Measurements from ENCODE around the gene CSNK2B.

CSNK2B gene

DNA sequence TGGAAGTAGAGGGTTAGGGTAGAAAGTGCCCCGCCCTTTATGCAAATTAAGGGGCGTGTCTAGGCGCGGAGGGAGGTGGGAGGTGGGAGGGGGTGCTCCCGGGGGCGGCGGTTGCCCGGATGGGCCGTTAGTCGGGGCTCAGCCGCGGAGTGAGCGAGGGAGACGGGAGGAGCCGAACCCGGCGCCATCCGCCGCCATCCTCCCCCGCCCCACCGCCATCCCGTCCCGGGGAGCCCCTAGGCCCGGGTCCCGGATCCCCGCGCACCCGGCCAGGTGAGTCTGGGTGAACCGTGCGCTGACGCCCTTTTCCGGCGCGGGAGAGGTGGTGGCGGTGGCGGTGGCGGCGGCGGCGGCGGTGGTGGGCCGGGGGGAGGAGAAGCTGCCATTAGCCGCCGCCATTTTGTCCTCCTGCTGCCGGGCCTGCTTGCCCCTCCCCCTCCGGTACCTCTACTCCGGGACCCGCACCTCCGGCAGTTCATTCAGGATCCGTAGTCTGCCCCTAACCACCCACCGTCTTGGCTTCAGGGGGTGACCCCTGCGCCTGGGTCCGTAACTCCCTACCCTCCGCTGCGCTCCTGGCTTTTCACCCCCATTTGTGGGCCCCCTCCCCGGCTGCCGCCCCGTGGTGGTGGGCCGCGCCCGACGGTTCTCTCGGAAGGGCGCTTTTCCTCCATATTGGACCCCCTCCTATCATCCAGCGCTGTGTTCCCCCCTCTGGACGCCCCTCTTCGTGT, 45.1 kb upstream of the CSNK2B start, which contains the start of gene PRRC2A (continued):
- TF ChIP-seq MZF1 (tag by site-specific recombination; IDR thresholded peaks at IDR 0.05; ENCODE audit: borderline replicate concordance) (no peak; the same call in 1 of the 2 replicates), ZNF157 (tag by site-specific recombination; IDR thresholded peaks at IDR 0.05) (0 out of 2 replicates have a peak, but pooled peaks have one; percentile 6), WT1 (tag by site-specific recombination; IDR thresholded peaks at IDR 0.05) (peak; percentile 70; the same call in 1 of the 2 replicates), ZNF560 (tag by site-specific recombination; IDR thresholded peaks at IDR 0.05; ENCODE audit: borderline replicate concordance) (no peak), TCF7L2 (IDR thresholded peaks at IDR 0.05; ENCODE audit: borderline replicate concordance, low read depth, low read length) (no peak), ZNF785 (tag by site-specific recombination; IDR thresholded peaks at IDR 0.05) (peak; percentile 60; the same call in 1 of the 2 replicates), ZNF677 (tag by site-specific recombination; IDR thresholded peaks at IDR 0.05) (no peak), ZBTB1 (tag by site-specific recombination; IDR thresholded peaks at IDR 0.05) (no peak), RBAK (tag by site-specific recombination; IDR thresholded peaks at IDR 0.05) (no peak), ZFP37 (tag by site-specific recombination; IDR thresholded peaks at IDR 0.05) (peak; percentile 95), ZNF843 (tag by site-specific recombination; IDR thresholded peaks at IDR 0.05) (no peak; the same call in 1 of the 2 replicates), ZNF223 (tag by site-specific recombination; IDR thresholded peaks at IDR 0.05) (peak; percentile 27; the same call in 1 of the 2 replicates), ZNF530 (tag by site-specific recombination; IDR thresholded peaks at IDR 0.05; ENCODE audit: low read depth) (no peak), ZNF426 (tag by site-specific recombination; IDR thresholded peaks at IDR 0.05) (0 out of 2 replicates have a peak, but pooled peaks have one; percentile 3), YY1 (tag by site-specific recombination; IDR thresholded peaks at IDR 0.05) (peak; percentile 99), ZNF174 (tag by site-specific recombination; IDR thresholded peaks at IDR 0.05) (no peak), PRDM1 (tag by site-specific recombination; IDR thresholded peaks at IDR 0.05) (no peak), ZNF121 (tag by site-specific recombination; IDR thresholded peaks at IDR 0.05) (0 out of 2 replicates have a peak, but pooled peaks have one; percentile 77), ZNF571 (tag by site-specific recombination; IDR thresholded peaks at IDR 0.05) (no peak), ZNF404 (tag by site-specific recombination; IDR thresholded peaks at IDR 0.05) (no peak), OSR2 (tag by site-specific recombination; IDR thresholded peaks at IDR 0.05) (peak; percentile 55; the same call in 1 of the 2 replicates), SP3 (tag by site-specific recombination; IDR thresholded peaks at IDR 0.05) (peak; percentile 84), HOXD13 (CRISPR knock-in tag; IDR thresholded peaks at IDR 0.05; ENCODE audit: borderline replicate concordance) (no peak), ZNF600 (tag by site-specific recombination; IDR thresholded peaks at IDR 0.05) (peak; percentile 79), ZBTB7A (tag by site-specific recombination; IDR thresholded peaks at IDR 0.05; ENCODE audit: low read depth) (peak; percentile 92), GFI1B (tag by site-specific recombination; IDR thresholded peaks at IDR 0.05) (no peak), HOXA7 (CRISPR knock-in tag; IDR thresholded peaks at IDR 0.05; ENCODE audit: borderline replicate concordance) (no peak), ZNF777 (tag by site-specific recombination; IDR thresholded peaks at IDR 0.05; ENCODE audit: borderline replicate concordance) (peak; percentile 64; the same call in 1 of the 2 replicates), REPIN1 (tag by site-specific recombination; IDR thresholded peaks at IDR 0.05; ENCODE audit: low read depth) (peak; percentile 79; the same call in 1 of the 2 replicates)
- TF ChIP-seq, protein P1, sequence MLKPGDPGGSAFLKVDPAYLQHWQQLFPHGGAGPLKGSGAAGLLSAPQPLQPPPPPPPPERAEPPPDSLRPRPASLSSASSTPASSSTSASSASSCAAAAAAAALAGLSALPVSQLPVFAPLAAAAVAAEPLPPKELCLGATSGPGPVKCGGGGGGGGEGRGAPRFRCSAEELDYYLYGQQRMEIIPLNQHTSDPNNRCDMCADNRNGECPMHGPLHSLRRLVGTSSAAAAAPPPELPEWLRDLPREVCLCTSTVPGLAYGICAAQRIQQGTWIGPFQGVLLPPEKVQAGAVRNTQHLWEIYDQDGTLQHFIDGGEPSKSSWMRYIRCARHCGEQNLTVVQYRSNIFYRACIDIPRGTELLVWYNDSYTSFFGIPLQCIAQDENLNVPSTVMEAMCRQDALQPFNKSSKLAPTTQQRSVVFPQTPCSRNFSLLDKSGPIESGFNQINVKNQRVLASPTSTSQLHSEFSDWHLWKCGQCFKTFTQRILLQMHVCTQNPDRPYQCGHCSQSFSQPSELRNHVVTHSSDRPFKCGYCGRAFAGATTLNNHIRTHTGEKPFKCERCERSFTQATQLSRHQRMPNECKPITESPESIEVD (tag by site-specific recombination; IDR thresholded peaks at IDR 0.05): no peak
- TF ChIP-seq, protein P2, sequence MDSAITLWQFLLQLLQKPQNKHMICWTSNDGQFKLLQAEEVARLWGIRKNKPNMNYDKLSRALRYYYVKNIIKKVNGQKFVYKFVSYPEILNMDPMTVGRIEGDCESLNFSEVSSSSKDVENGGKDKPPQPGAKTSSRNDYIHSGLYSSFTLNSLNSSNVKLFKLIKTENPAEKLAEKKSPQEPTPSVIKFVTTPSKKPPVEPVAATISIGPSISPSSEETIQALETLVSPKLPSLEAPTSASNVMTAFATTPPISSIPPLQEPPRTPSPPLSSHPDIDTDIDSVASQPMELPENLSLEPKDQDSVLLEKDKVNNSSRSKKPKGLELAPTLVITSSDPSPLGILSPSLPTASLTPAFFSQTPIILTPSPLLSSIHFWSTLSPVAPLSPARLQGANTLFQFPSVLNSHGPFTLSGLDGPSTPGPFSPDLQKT (IDR thresholded peaks at IDR 0.05; ENCODE audit: borderline replicate concordance, low read depth, low read length): no peak
- TF ChIP-seq, protein P3, sequence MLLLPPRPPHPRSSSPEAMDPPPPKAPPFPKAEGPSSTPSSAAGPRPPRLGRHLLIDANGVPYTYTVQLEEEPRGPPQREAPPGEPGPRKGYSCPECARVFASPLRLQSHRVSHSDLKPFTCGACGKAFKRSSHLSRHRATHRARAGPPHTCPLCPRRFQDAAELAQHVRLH (tag by site-specific recombination; IDR thresholded peaks at IDR 0.05): no peak; the same call in 1 of the 2 replicates
- TF ChIP-seq, protein P4, sequence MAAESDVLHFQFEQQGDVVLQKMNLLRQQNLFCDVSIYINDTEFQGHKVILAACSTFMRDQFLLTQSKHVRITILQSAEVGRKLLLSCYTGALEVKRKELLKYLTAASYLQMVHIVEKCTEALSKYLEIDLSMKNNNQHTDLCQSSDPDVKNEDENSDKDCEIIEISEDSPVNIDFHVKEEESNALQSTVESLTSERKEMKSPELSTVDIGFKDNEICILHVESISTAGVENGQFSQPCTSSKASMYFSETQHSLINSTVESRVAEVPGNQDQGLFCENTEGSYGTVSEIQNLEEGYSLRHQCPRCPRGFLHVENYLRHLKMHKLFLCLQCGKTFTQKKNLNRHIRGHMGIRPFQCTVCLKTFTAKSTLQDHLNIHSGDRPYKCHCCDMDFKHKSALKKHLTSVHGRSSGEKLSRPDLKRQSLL (tag by site-specific recombination; IDR thresholded peaks at IDR 0.05): 0 out of 2 replicates have a peak, but pooled peaks have one; percentile 11
- TF ChIP-seq, protein P5, sequence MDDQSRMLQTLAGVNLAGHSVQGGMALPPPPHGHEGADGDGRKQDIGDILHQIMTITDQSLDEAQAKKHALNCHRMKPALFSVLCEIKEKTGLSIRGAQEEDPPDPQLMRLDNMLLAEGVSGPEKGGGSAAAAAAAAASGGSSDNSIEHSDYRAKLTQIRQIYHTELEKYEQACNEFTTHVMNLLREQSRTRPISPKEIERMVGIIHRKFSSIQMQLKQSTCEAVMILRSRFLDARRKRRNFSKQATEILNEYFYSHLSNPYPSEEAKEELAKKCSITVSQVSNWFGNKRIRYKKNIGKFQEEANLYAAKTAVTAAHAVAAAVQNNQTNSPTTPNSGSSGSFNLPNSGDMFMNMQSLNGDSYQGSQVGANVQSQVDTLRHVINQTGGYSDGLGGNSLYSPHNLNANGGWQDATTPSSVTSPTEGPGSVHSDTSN (CRISPR knock-in tag; IDR thresholded peaks at IDR 0.05): peak; percentile 72
- TF ChIP-seq, protein P6, sequence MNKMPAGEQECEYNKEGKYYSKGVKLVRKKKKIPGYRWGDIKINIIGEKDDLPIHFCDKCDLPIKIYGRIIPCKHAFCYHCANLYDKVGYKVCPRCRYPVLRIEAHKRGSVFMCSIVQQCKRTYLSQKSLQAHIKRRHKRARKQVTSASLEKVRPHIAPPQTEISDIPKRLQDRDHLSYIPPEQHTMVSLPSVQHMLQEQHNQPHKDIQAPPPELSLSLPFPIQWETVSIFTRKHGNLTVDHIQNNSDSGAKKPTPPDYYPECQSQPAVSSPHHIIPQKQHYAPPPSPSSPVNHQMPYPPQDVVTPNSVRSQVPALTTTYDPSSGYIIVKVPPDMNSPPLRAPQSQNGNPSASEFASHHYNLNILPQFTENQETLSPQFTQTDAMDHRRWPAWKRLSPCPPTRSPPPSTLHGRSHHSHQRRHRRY (tag by site-specific recombination; IDR thresholded peaks at IDR 0.05): peak; percentile 73; the same call in 1 of the 2 replicates
